ENCODE measurements around the gene TEKT3.

TEKT3 gene

GRCh38 chr17:15341385-15341849 lies at the start of gene TEKT3:
TEKT3 (minus strand) TSS chr17:15341597; CDS start chr17:15331585, 10,012 bp downstream.
- no peak for DNase-seq

GRCh38 chr17:15388356-15389041 lies 47.1 kb upstream of the TEKT3 start:
- no peak for DNase-seq

- no peak for DNase-seq
Observed at GRCh38 chr17:15386083-15386482, 44.7 kb upstream of the TEKT3 start.

GRCh38 chr17:15385305-15385704 lies 43.9 kb upstream of the TEKT3 start:
- no peak for DNase-seq

GRCh38 chr17:15384142-15384787 lies 42.9 kb upstream of the TEKT3 start:
- no peak for DNase-seq

- no peak for DNase-seq
Observed at GRCh38 chr17:15382914-15383313, 41.5 kb upstream of the TEKT3 start.

GRCh38 chr17:15381707-15382106 lies 40.3 kb upstream of the TEKT3 start:
- DNase-seq = no peak

- DNase-seq = no peak
Observed at GRCh38 chr17:15380446-15380845, 39.0 kb upstream of the TEKT3 start.

- DNase-seq = no peak
Observed at GRCh38 chr17:15379659-15380058, 38.3 kb upstream of the TEKT3 start.

- DNase-seq = no peak
Observed at GRCh38 chr17:15378243-15378642, 36.8 kb upstream of the TEKT3 start.

GRCh38 chr17:15377616-15378015 lies 36.2 kb upstream of the TEKT3 start:
- no peak for DNase-seq

- DNase-seq = no peak
Observed at GRCh38 chr17:15377200-15377599, 35.8 kb upstream of the TEKT3 start.

- DNase-seq = no peak
Observed at GRCh38 chr17:15371376-15372130, 30.2 kb upstream of the TEKT3 start.

GRCh38 chr17:15368600-15368999 lies 27.2 kb upstream of the TEKT3 start:
- no peak for DNase-seq

- no peak for DNase-seq
Observed at GRCh38 chr17:15366026-15366425, 24.6 kb upstream of the TEKT3 start.

GRCh38 chr17:15364615-15365014 lies 23.2 kb upstream of the TEKT3 start:
- DNase-seq = no peak

- DNase-seq = no peak
Observed at GRCh38 chr17:15363702-15364101, 22.3 kb upstream of the TEKT3 start.

- DNase-seq = no peak
Observed at GRCh38 chr17:15361592-15361991, 20.2 kb upstream of the TEKT3 start.

GRCh38 chr17:15361151-15361550 lies 19.8 kb upstream of the TEKT3 start:
- no peak for DNase-seq

GRCh38 chr17:15354256-15354655 lies 12.9 kb upstream of the TEKT3 start:
- no peak for DNase-seq

GRCh38 chr17:15351925-15352324 lies 10.5 kb upstream of the TEKT3 start:
- no peak for DNase-seq

GRCh38 chr17:15351478-15351840 lies 10.1 kb upstream of the TEKT3 start:
- DNase-seq = no peak

GRCh38 chr17:15350777-15351477 lies 9.5 kb upstream of the TEKT3 start:
- DNase-seq = no peak

All from NCI-H1417 treated with DMSO at 0.1 percent for 48 hours (cell line).